Measurements from ENCODE around the gene ZNF445.
"Not testable (repeated sequence)": the region's sequence is repeated elsewhere in the genome, so short reads cannot be mapped to it uniquely, and the experiment has no call there.

ZNF445 gene

GRCh38 chr3:44503178-44503577 is 25.7 kb upstream of the ZNF445 start:
- peaks cover 18% of the 10 kb centered on the region for H3K36me3 ChIP-seq (ENCODE audit: control insufficient read depth, insufficient read depth, low read length)
- H3K4me1 ChIP-seq (ENCODE audit: control insufficient read depth, insufficient read depth, low read length); H3K9ac ChIP-seq (ENCODE audit: low read length); H3K27ac ChIP-seq (ENCODE audit: low read depth, low read length); H3K27me3 ChIP-seq (ENCODE audit: control insufficient read depth, insufficient read depth, low read length); H3K4me3 ChIP-seq (ENCODE audit: low read length): not testable (repeated sequence)

GRCh38 chr3:44501971-44502370 is 24.5 kb upstream of the ZNF445 start:
- Histone ChIP-seq H3K27ac (ENCODE audit: low read depth, low read length) (no peak overlapping the region), H3K27me3 (ENCODE audit: control insufficient read depth, insufficient read depth, low read length) (no peaks in the 10 kb centered on the region), H3K9ac (ENCODE audit: low read length) (no peak overlapping the region), H3K4me1 (ENCODE audit: control insufficient read depth, insufficient read depth, low read length) (no peaks in the 10 kb centered on the region), H3K36me3 (ENCODE audit: control insufficient read depth, insufficient read depth, low read length) (peaks cover 18% of the 10 kb centered on the region), H3K4me3 (ENCODE audit: low read length) (no peak overlapping the region)

- not testable (repeated sequence) for H3K4me3 ChIP-seq (ENCODE audit: low read length); H3K27me3 ChIP-seq (ENCODE audit: control insufficient read depth, insufficient read depth, low read length); H3K27ac ChIP-seq (ENCODE audit: low read depth, low read length); H3K9ac ChIP-seq (ENCODE audit: low read length); H3K4me1 ChIP-seq (ENCODE audit: control insufficient read depth, insufficient read depth, low read length)
- H3K36me3 ChIP-seq (ENCODE audit: control insufficient read depth, insufficient read depth, low read length): peaks cover 18% of the 10 kb centered on the region
These were observed 22.4 kb upstream of the ZNF445 start for GRCh38 chr3:44499899-44500168.

- Histone ChIP-seq H3K27ac (ENCODE audit: low read depth, low read length) (no peak overlapping the region), H3K4me3 (ENCODE audit: low read length) (no peak overlapping the region), H3K4me1 (ENCODE audit: control insufficient read depth, insufficient read depth, low read length) (no peaks in the 10 kb centered on the region), H3K36me3 (ENCODE audit: control insufficient read depth, insufficient read depth, low read length) (peaks cover 18% of the 10 kb centered on the region), H3K9ac (ENCODE audit: low read length) (no peak overlapping the region), H3K27me3 (ENCODE audit: control insufficient read depth, insufficient read depth, low read length) (no peaks in the 10 kb centered on the region)
These were observed 21.9 kb upstream of the ZNF445 start for GRCh38 chr3:44499149-44499898.

GRCh38 chr3:44495636-44496415 is 18.4 kb upstream of the ZNF445 start:
- no peak overlapping the region for H3K4me3 ChIP-seq (ENCODE audit: low read length)
- peaks cover 12% of the 10 kb centered on the region for H3K36me3 ChIP-seq (ENCODE audit: control insufficient read depth, insufficient read depth, low read length)
- no peak overlapping the region for H3K9ac ChIP-seq (ENCODE audit: low read length)

DNA sequence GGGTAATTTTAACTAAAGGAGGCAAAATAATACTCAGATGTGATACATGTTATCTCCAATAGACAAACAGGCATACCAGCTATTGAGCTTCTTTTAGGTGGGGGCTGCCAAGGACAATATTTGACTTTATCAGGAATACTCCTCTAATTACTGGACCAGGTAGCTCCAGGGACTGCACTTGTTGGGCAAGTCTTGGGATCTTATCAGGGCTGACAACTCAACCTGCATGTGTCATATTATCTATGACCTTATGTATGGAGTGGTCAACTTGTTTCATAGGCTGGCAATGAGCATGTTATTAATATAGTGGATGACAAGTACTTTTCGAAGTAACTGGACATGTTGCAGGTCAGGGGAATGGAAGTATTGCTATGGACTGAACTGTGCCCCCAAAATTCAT is 15.0 kb upstream of the ZNF445 start:
- Histone ChIP-seq H3K27me3 (ENCODE audit: control insufficient read depth, insufficient read depth, low read length) (no peaks in the 10 kb centered on the region), H3K36me3 (ENCODE audit: control insufficient read depth, insufficient read depth, low read length) (no peaks in the 10 kb centered on the region), H3K4me1 (ENCODE audit: control insufficient read depth, insufficient read depth, low read length) (no peaks in the 10 kb centered on the region), H3K4me3 (ENCODE audit: low read length) (no peak overlapping the region), H3K27ac (ENCODE audit: low read depth, low read length) (no peak overlapping the region), H3K9ac (ENCODE audit: low read length) (no peak overlapping the region)

More at GRCh38 chr3:44495636-44496415, 18.4 kb upstream of the ZNF445 start:
- Histone ChIP-seq H3K4me1 (ENCODE audit: control insufficient read depth, insufficient read depth, low read length) (no peaks in the 10 kb centered on the region), H3K27ac (ENCODE audit: low read depth, low read length) (no peak overlapping the region), H3K27me3 (ENCODE audit: control insufficient read depth, insufficient read depth, low read length) (no peaks in the 10 kb centered on the region)

DNA sequence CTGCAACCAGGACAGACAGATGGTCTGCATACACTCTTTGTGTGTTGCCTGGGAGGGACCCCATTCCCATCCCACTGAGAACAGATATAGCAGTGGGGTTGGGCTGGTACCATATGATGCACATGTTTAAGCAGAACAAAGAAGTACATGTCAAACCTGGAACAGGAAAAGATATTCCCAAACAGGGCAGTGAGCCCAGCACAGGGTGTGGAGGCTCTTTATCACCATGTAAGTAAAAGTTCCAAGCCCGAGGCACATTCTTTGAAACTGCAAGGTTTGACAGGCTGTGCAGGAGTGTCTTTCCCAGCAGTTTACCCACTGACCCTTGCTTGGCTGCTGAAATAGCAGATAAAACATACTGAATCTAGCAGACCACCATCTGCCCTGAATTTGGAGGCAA is 5.3 kb upstream of the ZNF445 start:
- no peaks in the 10 kb centered on the region for H3K36me3 ChIP-seq (ENCODE audit: control insufficient read depth, insufficient read depth, low read length)
- H3K4me1 ChIP-seq (ENCODE audit: control insufficient read depth, insufficient read depth, low read length): peaks cover 2% of the 10 kb centered on the region
- H3K27ac ChIP-seq (ENCODE audit: low read depth, low read length): no peak overlapping the region
- H3K4me3 ChIP-seq (ENCODE audit: low read length): no peak overlapping the region
- H3K9ac ChIP-seq (ENCODE audit: low read length): no peak overlapping the region
- no peaks in the 10 kb centered on the region for H3K27me3 ChIP-seq (ENCODE audit: control insufficient read depth, insufficient read depth, low read length)

GRCh38 chr3:44478606-44479094 is 1.2 kb upstream of the ZNF445 start:
- Histone ChIP-seq H3K27ac (ENCODE audit: low read depth, low read length) (no peak overlapping the region), H3K27me3 (ENCODE audit: control insufficient read depth, insufficient read depth, low read length) (no peaks in the 10 kb centered on the region), H3K4me1 (ENCODE audit: control insufficient read depth, insufficient read depth, low read length) (peaks cover 3% of the 10 kb centered on the region), H3K9ac (ENCODE audit: low read length) (no peak overlapping the region), H3K36me3 (ENCODE audit: control insufficient read depth, insufficient read depth, low read length) (no peaks in the 10 kb centered on the region), H3K4me3 (ENCODE audit: low read length) (no peak overlapping the region)

GRCh38 chr3:44478055-44478468 is 592 bp upstream of the ZNF445 start:
- Histone ChIP-seq H3K27me3 (ENCODE audit: control insufficient read depth, insufficient read depth, low read length) (no peaks in the 10 kb centered on the region), H3K27ac (ENCODE audit: low read depth, low read length) (no peak overlapping the region), H3K36me3 (ENCODE audit: control insufficient read depth, insufficient read depth, low read length) (no peaks in the 10 kb centered on the region), H3K4me3 (ENCODE audit: low read length) (peak overlapping the region; percentile 82), H3K4me1 (ENCODE audit: control insufficient read depth, insufficient read depth, low read length) (peaks cover 3% of the 10 kb centered on the region), H3K9ac (ENCODE audit: low read length) (no peak overlapping the region)

- H3K27ac ChIP-seq (ENCODE audit: low read depth, low read length): no peak overlapping the region
These were observed 533 bp downstream of the ZNF445 start for GRCh38 chr3:44476963-44477311.

DNA sequence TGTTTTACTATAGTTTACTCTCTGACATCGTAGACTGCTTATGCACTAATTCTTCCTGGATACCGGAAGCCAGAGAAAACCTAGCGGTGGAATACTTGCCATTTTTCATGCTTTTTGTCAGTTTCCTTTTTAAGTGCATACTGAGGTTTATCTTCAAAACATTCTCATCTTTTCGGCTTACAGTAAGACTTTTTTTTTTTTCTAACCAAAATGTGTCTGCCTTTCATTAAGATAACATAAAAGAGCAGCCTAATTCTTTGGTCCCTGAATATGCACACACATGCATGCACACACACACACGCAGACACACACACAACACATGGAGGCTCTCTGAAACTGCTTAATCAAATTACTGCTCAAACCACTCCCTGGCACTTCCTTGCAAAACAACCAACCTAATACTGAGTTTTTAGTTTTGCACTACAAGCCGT is 1.3 kb downstream of the ZNF445 start:
- Histone ChIP-seq H3K27me3 (ENCODE audit: control insufficient read depth, insufficient read depth, low read length) (no peaks in the 10 kb centered on the region), H3K9ac (ENCODE audit: low read length) (no peak overlapping the region), H3K27ac (ENCODE audit: low read depth, low read length) (no peak overlapping the region), H3K4me1 (ENCODE audit: control insufficient read depth, insufficient read depth, low read length) (peaks cover 3% of the 10 kb centered on the region), H3K36me3 (ENCODE audit: control insufficient read depth, insufficient read depth, low read length) (no peaks in the 10 kb centered on the region), H3K4me3 (ENCODE audit: low read length) (peak overlapping the region; percentile 82)

More at GRCh38 chr3:44476963-44477311, 533 bp downstream of the ZNF445 start:
- Histone ChIP-seq H3K36me3 (ENCODE audit: control insufficient read depth, insufficient read depth, low read length) (no peaks in the 10 kb centered on the region), H3K4me3 (ENCODE audit: low read length) (peak overlapping the region; percentile 82), H3K27me3 (ENCODE audit: control insufficient read depth, insufficient read depth, low read length) (no peaks in the 10 kb centered on the region), H3K4me1 (ENCODE audit: control insufficient read depth, insufficient read depth, low read length) (peaks cover 3% of the 10 kb centered on the region), H3K9ac (ENCODE audit: low read length) (no peak overlapping the region)

GRCh38 chr3:44474886-44475285 is 2.6 kb downstream of the ZNF445 start:
- H3K36me3 ChIP-seq (ENCODE audit: control insufficient read depth, insufficient read depth, low read length); H3K4me3 ChIP-seq (ENCODE audit: low read length); H3K27ac ChIP-seq (ENCODE audit: low read depth, low read length); H3K4me1 ChIP-seq (ENCODE audit: control insufficient read depth, insufficient read depth, low read length); H3K9ac ChIP-seq (ENCODE audit: low read length); H3K27me3 ChIP-seq (ENCODE audit: control insufficient read depth, insufficient read depth, low read length): not testable (repeated sequence)

GRCh38 chr3:44470430-44470829 is 7.0 kb downstream of the ZNF445 start:
- Histone ChIP-seq H3K9ac (ENCODE audit: low read length) (no peak overlapping the region), H3K4me3 (ENCODE audit: low read length) (no peak overlapping the region), H3K27ac (ENCODE audit: low read depth, low read length) (no peak overlapping the region), H3K27me3 (ENCODE audit: control insufficient read depth, insufficient read depth, low read length) (no peaks in the 10 kb centered on the region), H3K36me3 (ENCODE audit: control insufficient read depth, insufficient read depth, low read length) (no peaks in the 10 kb centered on the region), H3K4me1 (ENCODE audit: control insufficient read depth, insufficient read depth, low read length) (no peaks in the 10 kb centered on the region)

All from rectal smooth muscle tissue (tissue), 1 donor.